ENCODE results near the gene MCF2L. TPM values are rescaled to one million over a fixed set of nuclear protein-coding genes. Genes with fewer than 3 reads are reported as not detected.

MCF2L gene
- total RNA-seq, 1 donor from 2014 or later, result 83.0 TPM

DNA sequence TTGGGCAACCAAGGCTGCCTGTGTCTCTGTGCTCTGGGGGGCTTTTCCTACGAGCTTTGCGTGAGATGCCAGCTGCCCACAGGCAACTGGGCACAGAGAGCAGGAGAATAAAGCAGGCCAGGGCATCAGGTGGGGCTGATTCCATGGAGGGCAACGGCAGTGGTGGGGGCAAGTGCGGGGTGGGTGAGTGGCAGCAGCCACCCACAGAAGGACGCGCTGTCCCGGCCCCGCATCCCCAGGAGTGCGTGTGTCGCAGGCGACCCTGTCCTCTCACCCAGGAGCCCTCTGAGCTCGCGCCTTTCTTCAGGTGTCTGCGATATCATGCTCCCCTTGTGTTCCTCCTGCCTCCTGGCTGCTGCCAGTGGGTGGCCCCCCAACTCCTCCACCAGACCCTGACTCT, 67.4 kb downstream of the MCF2L start:
- Mint-ChIP-seq H3K36me3 (ENCODE audit: unreplicated experiment) (peaks cover 13% of the 10 kb centered on the region), H3K27ac (ENCODE audit: unreplicated experiment) (no peak overlapping the region), H3K4me3 (ENCODE audit: unreplicated experiment) (no peak overlapping the region), H3K27me3 (ENCODE audit: unreplicated experiment) (peaks cover 11% of the 10 kb centered on the region), H3K9me3 (ENCODE audit: unreplicated experiment) (peaks cover 5% of the 10 kb centered on the region), H3K4me1 (ENCODE audit: low read depth, unreplicated experiment) (no peaks in the 10 kb centered on the region)
- DNase-seq, result no peak
- TF ChIP-seq, protein P1, sequence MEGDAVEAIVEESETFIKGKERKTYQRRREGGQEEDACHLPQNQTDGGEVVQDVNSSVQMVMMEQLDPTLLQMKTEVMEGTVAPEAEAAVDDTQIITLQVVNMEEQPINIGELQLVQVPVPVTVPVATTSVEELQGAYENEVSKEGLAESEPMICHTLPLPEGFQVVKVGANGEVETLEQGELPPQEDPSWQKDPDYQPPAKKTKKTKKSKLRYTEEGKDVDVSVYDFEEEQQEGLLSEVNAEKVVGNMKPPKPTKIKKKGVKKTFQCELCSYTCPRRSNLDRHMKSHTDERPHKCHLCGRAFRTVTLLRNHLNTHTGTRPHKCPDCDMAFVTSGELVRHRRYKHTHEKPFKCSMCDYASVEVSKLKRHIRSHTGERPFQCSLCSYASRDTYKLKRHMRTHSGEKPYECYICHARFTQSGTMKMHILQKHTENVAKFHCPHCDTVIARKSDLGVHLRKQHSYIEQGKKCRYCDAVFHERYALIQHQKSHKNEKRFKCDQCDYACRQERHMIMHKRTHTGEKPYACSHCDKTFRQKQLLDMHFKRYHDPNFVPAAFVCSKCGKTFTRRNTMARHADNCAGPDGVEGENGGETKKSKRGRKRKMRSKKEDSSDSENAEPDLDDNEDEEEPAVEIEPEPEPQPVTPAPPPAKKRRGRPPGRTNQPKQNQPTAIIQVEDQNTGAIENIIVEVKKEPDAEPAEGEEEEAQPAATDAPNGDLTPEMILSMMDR (IDR thresholded peaks at IDR 0.05; ENCODE audit: partially characterized antibody, unreplicated experiment), result no peak

DNA sequence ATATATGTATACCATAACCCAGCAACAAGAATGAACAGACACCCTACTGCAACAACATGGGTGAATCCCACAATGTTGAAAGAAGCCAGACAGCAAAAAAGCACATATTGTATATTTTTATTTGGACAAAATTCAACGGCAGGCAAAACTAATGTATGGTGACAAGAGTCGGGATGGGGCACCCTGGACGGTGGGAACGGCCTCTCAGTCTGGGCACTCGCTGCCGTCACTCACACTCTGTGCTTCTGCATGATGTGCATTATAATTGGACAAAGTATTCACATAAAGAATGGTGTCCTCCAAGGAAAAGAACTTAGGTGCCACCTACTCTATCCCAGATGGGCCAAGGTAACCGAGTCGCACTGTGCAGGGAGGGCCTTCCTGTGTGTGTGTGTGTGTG, 71.0 kb downstream of the MCF2L start:
- TF ChIP-seq, protein P1 (IDR thresholded peaks at IDR 0.05; ENCODE audit: partially characterized antibody, unreplicated experiment), result no peak
- Mint-ChIP-seq H3K27me3 (ENCODE audit: unreplicated experiment) (peaks cover 4% of the 10 kb centered on the region), H3K27ac (ENCODE audit: unreplicated experiment) (no peak overlapping the region), H3K4me1 (ENCODE audit: low read depth, unreplicated experiment) (peaks cover 2% of the 10 kb centered on the region), H3K36me3 (ENCODE audit: unreplicated experiment) (peaks cover 12% of the 10 kb centered on the region), H3K9me3 (ENCODE audit: unreplicated experiment) (peaks cover 2% of the 10 kb centered on the region), H3K4me3 (ENCODE audit: unreplicated experiment) (no peak overlapping the region)
- DNase-seq, result no peak

DNA sequence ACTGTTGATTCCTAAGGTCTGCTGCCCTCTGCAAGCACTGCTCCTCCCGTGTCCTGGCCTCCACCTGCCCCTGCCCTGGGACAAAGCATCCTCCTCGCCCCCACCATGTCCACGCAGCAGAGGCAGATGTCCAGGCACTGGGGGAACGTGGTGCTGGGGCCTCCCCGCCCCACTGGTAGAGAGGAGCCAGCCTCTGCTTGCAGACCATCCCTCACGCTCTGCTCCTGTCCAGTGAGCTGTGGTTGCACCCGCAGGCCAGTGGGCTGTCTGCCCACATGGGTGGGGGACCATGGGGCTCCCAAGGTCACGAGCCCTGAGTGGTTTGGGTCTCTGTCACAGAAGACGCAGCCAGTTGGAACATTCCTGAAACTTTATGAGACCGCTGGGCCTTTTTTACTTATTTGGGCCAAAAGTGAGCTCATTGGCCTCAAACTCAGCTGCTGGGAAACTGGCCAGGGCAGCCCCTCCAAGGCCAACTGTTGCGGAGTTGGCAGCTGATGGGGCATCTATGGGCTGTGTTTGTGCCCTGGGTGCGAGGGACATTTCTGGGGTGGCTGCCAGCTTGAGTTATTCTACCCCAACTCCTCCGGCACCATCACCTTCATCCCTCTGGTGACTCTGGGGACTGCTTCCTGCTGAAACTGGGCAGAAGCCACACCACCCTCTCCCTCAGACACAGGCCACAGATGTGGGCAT, 71.7 kb downstream of the MCF2L start:
- DNase-seq, result no peak
- peaks cover 9% of the 10 kb centered on the region for H3K36me3 Mint-ChIP-seq (ENCODE audit: unreplicated experiment)
- peaks cover 6% of the 10 kb centered on the region for H3K4me1 Mint-ChIP-seq (ENCODE audit: low read depth, unreplicated experiment)
- TF ChIP-seq, protein P1 (IDR thresholded peaks at IDR 0.05; ENCODE audit: partially characterized antibody, unreplicated experiment), result no peak
- H3K27me3 Mint-ChIP-seq (ENCODE audit: unreplicated experiment), result peaks cover 4% of the 10 kb centered on the region
- no peak overlapping the region for H3K4me3 Mint-ChIP-seq (ENCODE audit: unreplicated experiment)
- H3K27ac Mint-ChIP-seq (ENCODE audit: unreplicated experiment), result no peak overlapping the region
- peaks cover 2% of the 10 kb centered on the region for H3K9me3 Mint-ChIP-seq (ENCODE audit: unreplicated experiment)

DNA sequence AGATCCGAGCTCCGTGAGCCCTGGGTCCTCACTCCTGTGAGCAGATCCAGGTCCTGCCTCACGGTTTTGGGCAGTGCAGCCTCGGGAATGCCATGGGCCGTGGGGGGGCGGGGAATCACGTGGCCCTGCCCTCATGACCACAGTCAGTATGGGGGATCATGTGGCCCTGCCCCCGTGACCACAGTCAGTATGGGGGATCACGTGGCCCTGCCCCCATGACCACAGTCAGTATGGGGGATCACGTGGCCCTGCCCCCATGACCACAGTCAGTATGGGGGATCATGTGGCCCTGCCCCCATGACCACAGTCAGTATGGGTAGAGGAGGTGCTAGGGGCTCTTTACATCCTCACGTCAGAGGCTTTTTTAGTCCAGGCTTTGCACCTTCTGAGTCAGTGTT, 72.3 kb downstream of the MCF2L start:
- peaks cover 9% of the 10 kb centered on the region for H3K36me3 Mint-ChIP-seq (ENCODE audit: unreplicated experiment)
- H3K9me3 Mint-ChIP-seq (ENCODE audit: unreplicated experiment), result peaks cover 2% of the 10 kb centered on the region
- no peak overlapping the region for H3K4me3 Mint-ChIP-seq (ENCODE audit: unreplicated experiment)
- TF ChIP-seq, protein P1 (IDR thresholded peaks at IDR 0.05; ENCODE audit: partially characterized antibody, unreplicated experiment), result no peak
- H3K4me1 Mint-ChIP-seq (ENCODE audit: low read depth, unreplicated experiment), result peaks cover 7% of the 10 kb centered on the region
- DNase-seq, result no peak
- peaks cover 2% of the 10 kb centered on the region for H3K27me3 Mint-ChIP-seq (ENCODE audit: unreplicated experiment)
- H3K27ac Mint-ChIP-seq (ENCODE audit: unreplicated experiment), result no peak overlapping the region

DNA sequence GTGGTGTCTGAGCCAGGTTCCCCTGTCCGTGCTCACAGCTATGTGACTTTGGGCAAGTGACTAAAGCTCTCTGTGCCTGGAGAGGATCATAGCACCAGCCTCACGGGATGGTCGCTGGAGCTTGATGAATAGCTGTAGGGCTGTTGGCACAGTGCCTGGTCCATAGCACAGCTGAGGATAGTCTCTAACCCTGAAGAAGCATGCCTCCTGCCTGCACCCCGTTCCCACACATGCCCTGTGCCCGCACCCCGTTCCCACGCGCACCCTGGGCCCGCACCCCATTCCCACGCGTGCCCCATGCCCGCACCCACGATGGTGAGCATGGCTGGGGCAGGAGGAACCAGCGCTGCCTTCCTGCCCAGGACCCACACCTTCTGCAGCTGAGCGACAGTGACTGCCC, 72.9 kb downstream of the MCF2L start:
- no peaks in the 10 kb centered on the region for H3K9me3 Mint-ChIP-seq (ENCODE audit: unreplicated experiment)
- H3K36me3 Mint-ChIP-seq (ENCODE audit: unreplicated experiment), result peaks cover 9% of the 10 kb centered on the region
- peaks cover 2% of the 10 kb centered on the region for H3K27me3 Mint-ChIP-seq (ENCODE audit: unreplicated experiment)
- H3K4me3 Mint-ChIP-seq (ENCODE audit: unreplicated experiment), result no peak overlapping the region
- TF ChIP-seq, protein P1 (IDR thresholded peaks at IDR 0.05; ENCODE audit: partially characterized antibody, unreplicated experiment), result no peak
- no peak for DNase-seq
- H3K27ac Mint-ChIP-seq (ENCODE audit: unreplicated experiment), result no peak overlapping the region
- H3K4me1 Mint-ChIP-seq (ENCODE audit: low read depth, unreplicated experiment), result peaks cover 7% of the 10 kb centered on the region
